Upper lobe of right lung (tissue), 1 donor: ENCODE data around the gene RDX. TPM values are rescaled to one million over a fixed set of nuclear protein-coding genes. Genes with fewer than 3 reads are reported as not detected.

Source experiments
- ATAC-seq: fragments of 200-7000 bp; cut with Tn5 transposase; one replicate; pipeline ENCODE4 v1.9.1; 2020; ENCODE audit warnings: mild to moderate bottlenecking, moderate library complexity
- DNase-seq: peaks from one replicate; pipeline ENCODE4 v3.0.0-alpha.2; 2020
- H3K27ac ChIP-seq: fragments of 200-600 bp; one replicate; pipeline ENCODE4 v1.8.0; 2022
- H3K27me3 ChIP-seq: fragments of 200-600 bp; one replicate; pipeline ENCODE4 v1.8.0; 2022; ENCODE audit warnings: mild to moderate bottlenecking
- H3K36me3 ChIP-seq: fragments of 200-600 bp; one replicate; pipeline ENCODE4 v1.8.0; 2022
- H3K4me1 ChIP-seq: fragments of 200-600 bp; one replicate; pipeline ENCODE4 v1.8.0; 2022
- H3K4me3 ChIP-seq: fragments of 200-600 bp; one replicate; pipeline ENCODE4 v1.8.0; 2022; ENCODE audit warnings: mild to moderate bottlenecking
- H3K9me3 ChIP-seq: fragments of 200-600 bp; one replicate; pipeline ENCODE4 v1.8.0; 2022
- CTCF ChIP-seq: fragments of 200-600 bp; IDR thresholded peaks from one replicate; pipeline ENCODE4 v1.8.0; 2022; ENCODE audit warnings: antibody characterized with exemption
- intact Hi-C: fragments of 100-400 bp; cut with DNase I; formaldehyde crosslinking; loops from one replicate; pipeline ENCODE4 v1.11.0; 2022
- total RNA-seq: library from RNA; stranded (reverse); fragmentation: NEBNext Ultra II Directional; extraction: Animal tissue kit (Norgen Biotek cat#: 25700); gene quantifications from one replicate; pipeline ENCODE4 v1.2.1, GENCODE V29; 2021
- donor health status: DM: no; HTN: yes; CAD: no; lungs with severe emphysema.

RDX gene
- total RNA-seq, 1 donor from 2014 or later = 146 TPM

GRCh38 chr11:110337570-110338193, 41.3 kb upstream of the RDX start:
- Histone ChIP-seq H3K36me3 (no peaks in the 10 kb centered on the region), H3K27me3 (no peaks in the 10 kb centered on the region), H3K4me3 (no peak overlapping the region), H3K9me3 (no peaks in the 10 kb centered on the region), H3K27ac (no peak overlapping the region), H3K4me1 (no peaks in the 10 kb centered on the region)
- no peak for TF ChIP-seq CTCF
- intact Hi-C loops = no loop called here
- ATAC-seq = no peak
- DNase-seq = no peak

GRCh38 chr11:110336054-110336453, 39.6 kb upstream of the RDX start:
- Histone ChIP-seq H3K4me3 (no peak overlapping the region), H3K27me3 (no peaks in the 10 kb centered on the region), H3K4me1 (no peaks in the 10 kb centered on the region), H3K27ac (no peak overlapping the region), H3K36me3 (no peaks in the 10 kb centered on the region), H3K9me3 (no peaks in the 10 kb centered on the region)
- intact Hi-C loops = no loop called here
- ATAC-seq (no peak), DNase-seq (no peak)
- no peak for TF ChIP-seq CTCF

DNA sequence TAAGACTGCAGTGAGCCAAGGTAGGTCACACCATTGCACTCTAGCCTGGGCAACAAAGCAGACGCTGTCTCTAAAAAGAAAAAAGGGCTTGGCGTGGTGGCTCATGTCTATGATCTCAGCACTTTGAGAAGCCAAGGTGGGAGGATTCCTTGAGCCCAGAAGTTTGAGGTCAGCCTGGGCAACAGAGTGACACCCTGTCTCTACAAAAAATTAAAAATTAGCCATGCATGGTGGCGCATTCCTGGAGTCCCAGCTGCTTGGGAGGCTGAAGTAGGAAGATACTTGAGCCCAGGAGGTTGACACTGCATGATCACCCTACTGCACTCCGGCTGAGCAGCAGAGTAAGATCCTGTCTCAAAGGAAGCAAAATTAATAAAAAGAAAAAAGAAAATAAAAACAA, 38.9 kb upstream of the RDX start:
- Histone ChIP-seq H3K4me3 (no peak overlapping the region), H3K4me1 (no peaks in the 10 kb centered on the region), H3K27me3 (no peaks in the 10 kb centered on the region), H3K36me3 (no peaks in the 10 kb centered on the region), H3K9me3 (no peaks in the 10 kb centered on the region), H3K27ac (no peak overlapping the region)
- ATAC-seq (no peak), DNase-seq (no peak)
- no peak for TF ChIP-seq CTCF
- intact Hi-C loops = no loop called here

DNA sequence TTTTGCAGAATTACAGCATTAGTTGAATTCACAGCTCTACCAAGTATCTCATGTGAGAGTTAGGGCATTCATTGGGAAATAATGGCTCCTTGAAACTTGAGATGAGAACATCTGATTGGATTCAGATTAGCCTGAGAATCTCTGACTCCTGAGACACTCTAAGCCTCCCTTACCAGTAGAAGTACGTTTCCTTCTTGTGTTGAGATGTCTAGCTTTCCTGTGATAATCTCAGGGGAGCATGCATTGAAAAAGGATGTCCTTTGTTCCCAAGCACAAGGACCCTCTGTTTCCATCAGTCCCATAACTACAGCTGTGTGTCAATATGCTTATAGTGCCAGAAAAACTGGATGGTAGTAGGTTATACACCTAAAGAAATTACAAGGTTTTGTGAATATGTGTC, 35.2 kb upstream of the RDX start:
- no peak for ATAC-seq
- DNase-seq = no peak
- no peaks in the 10 kb centered on the region for H3K4me1 ChIP-seq
- no peaks in the 10 kb centered on the region for H3K9me3 ChIP-seq
- no peaks in the 10 kb centered on the region for H3K36me3 ChIP-seq
- no peak overlapping the region for H3K4me3 ChIP-seq
- no peak for TF ChIP-seq CTCF
- H3K27me3 ChIP-seq = no peaks in the 10 kb centered on the region
- H3K27ac ChIP-seq = no peak overlapping the region
- intact Hi-C loops = no loop called here

GRCh38 chr11:110329445-110329844, 33.0 kb upstream of the RDX start:
- H3K4me3 ChIP-seq = no peak overlapping the region

More at GRCh38 chr11:110329445-110329844, 33.0 kb upstream of the RDX start:
- TF ChIP-seq CTCF = no peak
- Histone ChIP-seq H3K4me1 (no peaks in the 10 kb centered on the region), H3K9me3 (no peaks in the 10 kb centered on the region), H3K36me3 (no peaks in the 10 kb centered on the region), H3K27me3 (no peaks in the 10 kb centered on the region), H3K27ac (no peak overlapping the region)
- ATAC-seq (no peak), DNase-seq (no peak)
- intact Hi-C loops = no loop called here
